GM18868 (cell line): ENCODE data around the gene IFNA21.
"Not testable (repeated sequence)": the region's sequence is repeated elsewhere in the genome, so short reads cannot be mapped to it uniquely, and the experiment has no call there.

ENCODE experiments used
- ATAC-seq: cut with Tn5 transposase; IDR thresholded peaks from one replicate; pipeline ENCODE4 v1.9.1; 2021; ENCODE audit warnings: mild to moderate bottlenecking, moderate library complexity; ENCODE audit not compliant: unreplicated experiment

Gene IFNA21

DNA sequence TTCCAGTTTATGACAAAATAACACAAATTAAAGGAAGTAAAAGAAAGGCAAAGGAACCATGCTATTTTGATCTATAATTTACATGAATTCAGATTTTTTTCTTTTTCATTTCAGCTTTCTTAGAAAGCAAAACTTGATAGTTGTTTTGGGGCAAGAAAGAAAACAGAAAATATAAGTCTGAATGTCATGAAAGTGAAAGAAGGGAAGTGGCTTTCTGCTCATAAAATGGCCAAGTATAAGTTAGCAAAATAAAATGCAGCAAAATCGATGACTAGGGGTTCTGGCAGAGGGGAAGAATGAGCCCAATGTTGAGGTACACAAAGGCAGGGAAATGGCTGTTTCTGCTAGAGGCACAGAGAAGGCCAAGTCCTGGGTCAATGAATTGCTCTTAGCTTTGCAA, 21.9 kb downstream of the IFNA21 start:
- peak; percentile 58 for ATAC-seq

DNA sequence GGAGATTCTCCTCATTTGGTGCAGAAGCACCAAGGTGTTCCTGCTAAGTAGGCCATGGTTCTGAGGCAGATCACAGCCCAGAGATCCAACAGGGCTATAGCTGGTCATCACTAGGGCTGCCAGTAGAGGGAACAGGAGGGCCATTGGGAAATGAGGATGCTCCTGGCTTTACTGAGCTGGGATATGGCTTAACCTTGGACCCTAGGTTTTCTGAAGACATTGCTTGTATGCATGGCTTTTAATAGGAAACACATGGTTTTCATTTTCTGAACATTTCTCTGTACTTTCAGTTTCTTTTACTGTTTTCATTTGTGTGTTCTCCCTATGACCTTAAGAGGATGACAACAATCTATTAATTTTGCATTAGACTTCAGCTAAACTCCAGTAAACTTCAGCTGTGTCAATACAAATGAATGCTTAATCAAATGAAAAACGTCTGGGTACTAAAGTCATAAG, 25.0 kb downstream of the IFNA21 start, which contains the start of gene IFNW1:
Gene IFNW1 (minus strand): TSS at position 406 of the 456 bp plus-strand sequence. CDS start 262 bp downstream, at position 144.
- peak; percentile 57 for ATAC-seq

DNA sequence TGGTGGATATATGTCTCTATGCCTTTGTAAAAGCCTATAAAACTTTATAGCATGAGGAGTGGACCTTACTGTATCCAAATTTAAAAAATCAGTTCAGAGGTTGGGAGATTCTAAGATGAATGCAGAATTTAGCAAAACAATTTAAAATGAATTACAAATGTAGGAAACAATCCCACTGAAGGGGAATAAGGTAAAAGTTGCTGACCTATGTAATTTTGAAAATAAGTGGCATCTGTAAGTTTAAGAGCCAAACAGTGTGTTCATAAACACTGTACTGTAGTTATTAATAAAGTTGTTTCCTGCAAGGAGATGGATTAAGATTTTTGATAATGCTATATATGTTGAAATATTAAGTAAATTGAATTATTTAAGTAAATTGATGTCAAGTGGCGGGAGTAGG, 29.4 kb downstream of the IFNA21 start:
- no peak for ATAC-seq

DNA sequence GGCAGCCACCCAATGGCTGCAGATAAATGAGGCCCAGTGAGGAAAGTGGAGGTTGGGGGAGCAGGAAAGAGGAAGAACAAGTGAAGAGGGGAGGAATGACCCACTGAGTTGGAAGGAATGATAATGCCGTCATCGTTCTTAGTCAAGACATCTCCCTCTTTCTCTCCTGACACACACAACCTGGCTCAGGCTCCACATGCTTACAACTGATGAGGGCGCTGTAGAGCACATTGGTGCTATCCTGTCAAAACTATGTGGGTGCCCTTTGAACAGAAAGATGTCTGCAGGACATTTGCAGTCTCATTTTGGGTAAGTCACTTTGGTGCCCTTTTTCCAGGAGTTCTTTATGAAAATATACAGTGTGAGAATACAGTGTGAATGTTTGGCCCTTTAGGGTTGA, 30.7 kb downstream of the IFNA21 start:
- ATAC-seq: no peak

DNA sequence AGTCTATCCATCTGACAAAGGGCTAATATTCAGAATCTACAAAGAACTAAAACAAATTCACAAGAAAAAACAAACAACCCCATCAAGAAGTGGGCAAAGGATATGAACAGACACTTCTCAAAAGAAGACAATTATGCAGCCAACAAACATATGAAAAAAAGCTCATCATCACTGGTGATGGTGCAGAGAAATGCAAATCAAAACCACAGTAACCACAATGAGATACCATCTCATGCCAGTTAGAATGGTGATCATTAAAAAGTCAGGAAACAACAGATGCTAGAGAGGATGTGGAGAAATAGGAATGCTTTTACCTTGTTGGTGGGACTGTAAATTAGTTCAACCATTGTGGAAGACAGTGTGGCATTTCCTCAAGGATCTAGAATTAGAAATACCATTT, 38.3 kb downstream of the IFNA21 start:
- ATAC-seq: not testable (repeated sequence)

DNA sequence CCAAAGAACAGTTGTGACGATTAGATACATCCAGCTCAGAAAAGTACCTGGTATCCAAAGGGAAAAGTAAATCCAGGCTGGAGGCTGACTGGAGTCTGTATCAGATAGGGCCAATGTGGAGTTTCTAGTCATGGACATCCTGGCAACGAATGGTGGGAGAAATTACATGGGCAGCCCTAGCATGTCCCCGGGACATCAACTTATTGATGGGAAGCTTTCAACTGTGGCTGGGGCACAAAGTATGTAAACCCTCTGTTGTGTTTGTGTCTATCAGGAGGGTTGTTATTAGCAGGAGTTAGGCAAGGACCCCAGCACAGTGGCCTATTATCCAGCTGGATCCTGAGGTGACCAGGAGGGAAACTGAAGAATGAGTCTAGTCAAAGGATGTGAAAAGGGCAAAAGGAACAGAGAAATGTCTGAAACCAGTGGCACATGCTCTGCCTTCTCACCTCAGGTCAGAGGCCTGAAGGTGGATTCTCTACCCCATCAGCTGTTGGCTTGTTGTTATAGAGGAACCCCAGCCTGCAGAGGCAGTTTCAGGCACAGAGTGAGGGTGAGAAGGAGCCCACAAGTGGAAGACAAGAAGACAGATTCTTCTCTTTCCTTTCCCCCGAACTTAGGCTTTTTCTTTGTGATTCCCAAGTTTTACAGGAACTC, 44.7 kb downstream of the IFNA21 start:
- ATAC-seq: peak; percentile 57

DNA sequence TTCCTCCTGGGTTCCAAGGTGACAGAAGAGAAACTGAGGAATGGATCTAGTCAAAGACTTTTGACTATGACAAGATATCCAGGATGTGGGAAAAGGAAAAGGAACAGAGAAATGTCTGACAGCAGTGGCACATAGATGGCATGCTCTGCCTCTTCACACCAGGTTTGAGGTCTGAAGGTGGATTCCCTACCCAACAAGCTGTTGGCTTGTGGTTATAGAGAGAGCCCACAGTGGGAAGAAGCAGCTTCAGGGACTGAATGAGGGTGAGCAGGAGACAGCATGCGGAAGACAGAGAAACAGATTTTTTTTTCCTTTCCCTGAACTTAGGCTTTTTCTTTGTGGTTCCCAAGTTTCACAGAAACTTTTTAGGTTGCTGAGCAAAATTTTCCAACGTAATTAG, 45.4 kb downstream of the IFNA21 start:
- ATAC-seq: peak; percentile 75

DNA sequence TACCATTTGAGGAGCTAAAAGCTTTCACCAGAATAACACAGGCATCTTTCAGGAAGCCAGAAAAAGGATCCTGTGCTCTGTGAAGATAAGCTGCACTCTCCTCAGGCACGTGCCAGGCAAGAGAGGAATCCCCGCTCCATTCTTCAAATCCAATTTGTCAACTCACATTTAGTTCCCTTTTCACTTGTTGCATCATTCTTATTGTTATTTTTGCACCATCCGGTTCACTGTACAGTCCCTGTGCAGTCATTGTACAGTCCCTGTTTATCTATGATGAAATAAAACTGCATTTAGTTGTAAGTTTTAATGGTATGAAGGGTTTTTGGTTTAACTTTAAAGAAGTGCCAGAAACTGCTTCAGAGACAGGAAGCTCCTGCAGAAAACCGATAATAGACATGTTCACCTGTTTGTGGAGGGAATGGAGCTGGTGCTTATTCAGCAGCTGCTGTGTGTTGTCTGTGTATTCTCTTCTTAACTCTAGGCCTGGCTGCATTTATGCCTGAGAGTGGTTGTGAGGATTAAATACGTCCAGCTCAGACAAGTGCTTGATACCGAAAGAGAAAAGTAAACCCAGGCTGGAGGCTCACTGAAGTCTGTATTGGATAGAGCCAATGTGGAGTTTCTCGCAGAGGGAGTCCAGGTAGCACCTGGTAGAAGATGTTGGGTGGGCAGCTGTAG, 47.2 kb downstream of the IFNA21 start:
- peak; percentile 70 for ATAC-seq
